Breast epithelium (tissue), 4 donors: ENCODE measurements around the gene BRMS1L. TPM values are rescaled to one million over a fixed set of nuclear protein-coding genes. Genes with fewer than 3 reads are reported as not detected.

Experiments used
- DNase-seq, 2 donors: peaks; one replicate each; pipeline ENCODE4 v3.0.0-alpha.2; 2019; ENCODE audit warnings: low spot score in 2 of 2
- H3K27ac ChIP-seq, 2 donors: fragments of 200-600 bp; sonication (generic) in 1 of 2; one replicate each; pipeline ENCODE4 v1.5.1; 2016 to 2019; ENCODE audit warnings: mild to moderate bottlenecking in 1 of 2
- H3K27me3 ChIP-seq, 2 donors: fragments of 200-600 bp; sonication (generic) in 1 of 2; one replicate each; pipeline versions ENCODE4 v1.5.1 to v1.6.0; 2017 to 2019; ENCODE audit warnings: control low read depth in 1 of 2, mild to moderate bottlenecking in 1 of 2
- H3K36me3 ChIP-seq: fragments of 200-600 bp; one replicate; pipeline ENCODE4 v1.5.1; 2019
- H3K4me1 ChIP-seq, 2 donors: fragments of 200-600 bp; sonication (generic); one replicate each; pipeline ENCODE4 v1.5.1; 2016 to 2019; ENCODE audit warnings: control low read depth in 1 of 2
- H3K4me3 ChIP-seq, 3 donors: fragments of 200-600 bp; sonication (generic); 1 replicate in 2 of 3; 2 replicates in 1 of 3; pipeline ENCODE4 v1.5.1; 2016 to 2019; ENCODE audit warnings: mild to moderate bottlenecking in 3 of 3, moderate library complexity in 2 of 3
- H3K9me3 ChIP-seq, 2 donors: fragments of 200-600 bp; sonication (generic) in 1 of 2; one replicate each; pipeline ENCODE4 v1.5.1; 2016 to 2019; ENCODE audit warnings: control low read depth in 1 of 2
- CTCF ChIP-seq, 3 donors: fragments of 450-650 bp; IDR thresholded peaks; one replicate each; pipeline ENCODE4 v1.5.1; 2016 to 2017; ENCODE audit warnings: antibody characterized with exemption in 3 of 3, mild to moderate bottlenecking in 3 of 3, moderate library complexity in 3 of 3
- POLR2A ChIP-seq: fragments of 450-650 bp; IDR thresholded peaks from one replicate; pipeline ENCODE4 v1.6.1; 2016; ENCODE audit warnings: antibody characterized with exemption, mild to moderate bottlenecking, moderate library complexity
- POLR2AphosphoS5 ChIP-seq, 3 donors: sonication (generic); formaldehyde crosslinking; IDR thresholded peaks; one replicate each; pipeline ENCODE4 v1.6.1; 2017; ENCODE audit warnings: antibody characterized with exemption in 3 of 3
- intact Hi-C: fragments of 100-400 bp; cut with DNase I; formaldehyde crosslinking; loops from one replicate; pipeline ENCODE4 v1.15.1; 2023; ENCODE audit warnings: low total_unique reads
- total RNA-seq, 3 donors: library from RNA; depleted of rRNA; stranded (reverse); fragments of >200 nt; gene quantifications; one replicate each; pipeline ENCODE4 v1.1.0, GENCODE V29; 2016

Gene BRMS1L
- total RNA-seq, 3 donors from 2014 or later: 5.9 to 9.1 (median 7.5) TPM

- H3K9me3 ChIP-seq: no peaks in the 10 kb centered on the region
- H3K4me3 ChIP-seq: no peak overlapping the region
- intact Hi-C loops: no loop called here
- H3K27me3 ChIP-seq: no peaks in the 10 kb centered on the region
- H3K27ac ChIP-seq: no peak overlapping the region
- no peaks in the 10 kb centered on the region for H3K4me1 ChIP-seq
- TF ChIP-seq POLR2AphosphoS5 (IDR thresholded peaks at IDR 0.05) (no peak), POLR2A (no peak), CTCF (IDR thresholded peaks at IDR 0.05) (no peak)
- H3K36me3 ChIP-seq: no peaks in the 10 kb centered on the region
- no peak for DNase-seq
Observed at GRCh38 chr14:35879654-35880249, 53.6 kb downstream of the BRMS1L start.

- Histone ChIP-seq H3K27ac (no peak overlapping the region), H3K4me1 (no peaks in the 10 kb centered on the region), H3K27me3 (no peaks in the 10 kb centered on the region), H3K36me3 (no peaks in the 10 kb centered on the region), H3K4me3 (no peak overlapping the region), H3K9me3 (no peaks in the 10 kb centered on the region)
- intact Hi-C loops: no loop called here
- no peak for DNase-seq
- TF ChIP-seq POLR2A (no peak), CTCF (IDR thresholded peaks at IDR 0.05) (no peak), POLR2AphosphoS5 (IDR thresholded peaks at IDR 0.05) (no peak)
Observed at GRCh38 chr14:35881280-35881679, 55.1 kb downstream of the BRMS1L start.

GRCh38 chr14:35883677-35884293, 57.6 kb downstream of the BRMS1L start:
- H3K36me3 ChIP-seq: no peaks in the 10 kb centered on the region
- H3K9me3 ChIP-seq: no peaks in the 10 kb centered on the region
- no peak for DNase-seq
- intact Hi-C loops: no loop called here
- no peak overlapping the region for H3K4me3 ChIP-seq
- no peaks in the 10 kb centered on the region for H3K4me1 ChIP-seq
- TF ChIP-seq POLR2AphosphoS5 (IDR thresholded peaks at IDR 0.05): no peak
- peak in 1 of 3 donors; percentile 27 for TF ChIP-seq CTCF (IDR thresholded peaks at IDR 0.05)
- no peak for TF ChIP-seq POLR2A
- H3K27me3 ChIP-seq: no peaks in the 10 kb centered on the region
- no peak overlapping the region for H3K27ac ChIP-seq

GRCh38 chr14:35890308-35890707, 64.2 kb downstream of the BRMS1L start:
- Histone ChIP-seq H3K27me3 (no peaks in the 10 kb centered on the region), H3K36me3 (no peaks in the 10 kb centered on the region), H3K27ac (no peak overlapping the region), H3K9me3 (peaks cover 0 to 4% of the 10 kb centered on the region in 2 donors), H3K4me1 (no peaks in the 10 kb centered on the region), H3K4me3 (no peak overlapping the region)
- intact Hi-C loops: no loop called here
- TF ChIP-seq POLR2AphosphoS5 (IDR thresholded peaks at IDR 0.05) (no peak), CTCF (IDR thresholded peaks at IDR 0.05) (no peak), POLR2A (no peak)
- DNase-seq: no peak

- H3K27ac ChIP-seq: no peak overlapping the region
- no peak for TF ChIP-seq CTCF (IDR thresholded peaks at IDR 0.05)
- TF ChIP-seq POLR2AphosphoS5 (IDR thresholded peaks at IDR 0.05): no peak
- no peak for TF ChIP-seq POLR2A
- no peak overlapping the region for H3K4me3 ChIP-seq
- no peaks in the 10 kb centered on the region for H3K27me3 ChIP-seq
- no peak for DNase-seq
- no peaks in the 10 kb centered on the region for H3K36me3 ChIP-seq
- intact Hi-C loops: no loop called here
- no peaks in the 10 kb centered on the region for H3K4me1 ChIP-seq
- H3K9me3 ChIP-seq: peaks cover 4 to 13% of the 10 kb centered on the region in 2 donors
Observed at GRCh38 chr14:35895256-35895655, 69.1 kb downstream of the BRMS1L start.
